Activated T-helper 1 cell treated with anti-CD3 and anti-CD28 coated beads, Interleukin-12 subunit alpha, Interleukin-12 subunit beta, Interleukin-2, Interleukin-4 antibody, amounts not matched to agents 30 ng/mL and 10 ng/mL and 1 ng/mL, durations not matched to agents 14 hours and 24 hours and 36 hours (primary cell): Measurements from ENCODE around the gene PTPRE. TPM values are rescaled to one million over a fixed set of nuclear protein-coding genes. Genes with fewer than 3 reads are reported as not detected.

Experiments used
- DNase-seq: peaks from one replicate; pipeline ENCODE4 v3.0.0; 2021; ENCODE audit warnings: low spot score
- H3K27ac Mint-ChIP-seq: one replicate; pipeline ENCODE4 v1.8.0; 2021; ENCODE audit warnings: mild to moderate bottlenecking, mixed read lengths
- H3K27me3 Mint-ChIP-seq: one replicate; pipeline ENCODE4 v1.8.0; 2022; ENCODE audit warnings: mild to moderate bottlenecking, moderate library complexity, mixed read lengths; ENCODE audit not compliant: insufficient read depth
- H3K36me3 Mint-ChIP-seq: one replicate; pipeline ENCODE4 v1.8.0; 2021; ENCODE audit warnings: low read depth, mixed read lengths
- H3K4me1 Mint-ChIP-seq: one replicate; pipeline ENCODE4 v1.8.0; 2021; ENCODE audit warnings: low read depth, mixed read lengths
- H3K4me3 Mint-ChIP-seq: one replicate; pipeline ENCODE4 v1.8.0; 2021; ENCODE audit warnings: mild to moderate bottlenecking, moderate library complexity, mixed read lengths
- H3K9me3 Mint-ChIP-seq: one replicate; pipeline ENCODE4 v1.8.0; 2021; ENCODE audit warnings: mixed read lengths
- intact Hi-C: fragments of 100-400 bp; cut with micrococcal nuclease; formaldehyde crosslinking; loops from one replicate; pipeline ENCODE4 v1.15.1; 2024
- total RNA-seq: library from RNA; stranded (reverse); gene quantifications from 2 replicates; pipeline ENCODE4 v1.2.3, GENCODE V29; 2022

PTPRE gene
- total RNA-seq, 1 donor from 2014 or later: 41.8 TPM

- intact Hi-C loops: loop anchor here (1.0 to 5.0 kb wide), 9 partner anchors 14 to 644 kb away; partner anchors contain the start of genes MKI67 and PTPRE
- no peaks in the 10 kb centered on the region for H3K27me3 Mint-ChIP-seq
- H3K4me3 Mint-ChIP-seq: peak overlapping the region; percentile 65
- H3K4me1 Mint-ChIP-seq: peaks cover 61% of the 10 kb centered on the region
- H3K9me3 Mint-ChIP-seq: no peaks in the 10 kb centered on the region
- DNase-seq: peak; percentile 35
- H3K36me3 Mint-ChIP-seq: no peaks in the 10 kb centered on the region
- H3K27ac Mint-ChIP-seq: peak overlapping the region; percentile 96
Measured at GRCh38 chr10:127990846-127991542, 84.1 kb downstream of the PTPRE start.

GRCh38 chr10:127991543-127992255 is 84.8 kb downstream of the PTPRE start:
- peaks cover 54% of the 10 kb centered on the region for H3K4me1 Mint-ChIP-seq
- intact Hi-C loops: loop anchor here (1.0 to 5.0 kb wide), 9 partner anchors 14 to 644 kb away; partner anchors contain the start of genes MKI67 and PTPRE
- DNase-seq: no peak
- H3K4me3 Mint-ChIP-seq: peak overlapping the region; percentile 65
- no peaks in the 10 kb centered on the region for H3K9me3 Mint-ChIP-seq
- H3K36me3 Mint-ChIP-seq: no peaks in the 10 kb centered on the region
- H3K27me3 Mint-ChIP-seq: no peaks in the 10 kb centered on the region
- peak overlapping the region; percentile 96 for H3K27ac Mint-ChIP-seq

- Mint-ChIP-seq H3K4me1 (peaks cover 47% of the 10 kb centered on the region), H3K27ac (peak overlapping the region; percentile 40), H3K36me3 (no peaks in the 10 kb centered on the region), H3K9me3 (no peaks in the 10 kb centered on the region), H3K27me3 (no peaks in the 10 kb centered on the region), H3K4me3 (no peak overlapping the region)
- no peak for DNase-seq
- intact Hi-C loops: loop anchor here (5.0 kb wide), 2 partner anchors 85 to 645 kb away; partner anchors contain the start of gene PTPRE
Measured at GRCh38 chr10:127992376-127992775, 85.5 kb downstream of the PTPRE start.

DNA sequence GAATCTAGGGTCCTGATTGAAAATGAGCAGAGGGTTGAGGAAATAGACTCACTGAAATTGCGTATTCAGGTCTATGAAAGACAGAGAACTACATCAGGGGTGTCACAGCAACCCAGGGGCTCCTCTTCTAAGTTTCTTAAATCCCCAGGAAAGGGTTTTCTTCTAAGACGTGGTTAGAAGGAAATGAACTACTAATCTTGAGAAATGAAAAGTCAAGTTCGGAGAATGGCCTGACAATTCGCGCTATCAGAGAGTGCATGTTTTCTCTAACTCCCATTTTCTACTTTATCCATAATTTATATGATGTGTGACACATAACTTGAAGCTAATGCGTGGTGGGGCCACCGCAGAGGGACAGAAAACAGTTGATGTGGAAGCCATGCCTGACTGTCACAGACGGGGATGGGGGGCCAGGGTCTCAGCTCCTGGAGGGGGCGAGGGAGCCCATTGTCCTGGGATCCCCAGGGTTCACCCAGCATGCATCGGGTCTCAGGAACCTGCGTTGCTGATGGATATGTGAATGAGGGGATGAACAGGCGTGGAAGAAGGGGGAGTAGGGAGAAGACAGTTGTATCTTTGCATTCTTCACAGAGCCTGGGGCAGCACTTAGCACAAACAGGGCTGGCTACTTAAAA is 86.3 kb downstream of the PTPRE start:
- no peaks in the 10 kb centered on the region for H3K27me3 Mint-ChIP-seq
- no peaks in the 10 kb centered on the region for H3K9me3 Mint-ChIP-seq
- no peak for DNase-seq
- H3K4me3 Mint-ChIP-seq: no peak overlapping the region
- peak overlapping the region; percentile 59 for H3K27ac Mint-ChIP-seq
- no peaks in the 10 kb centered on the region for H3K36me3 Mint-ChIP-seq
- intact Hi-C loops: loop anchor here (5.0 kb wide), 2 partner anchors 86 to 646 kb away; partner anchors contain the start of gene PTPRE
- peaks cover 46% of the 10 kb centered on the region for H3K4me1 Mint-ChIP-seq

DNA sequence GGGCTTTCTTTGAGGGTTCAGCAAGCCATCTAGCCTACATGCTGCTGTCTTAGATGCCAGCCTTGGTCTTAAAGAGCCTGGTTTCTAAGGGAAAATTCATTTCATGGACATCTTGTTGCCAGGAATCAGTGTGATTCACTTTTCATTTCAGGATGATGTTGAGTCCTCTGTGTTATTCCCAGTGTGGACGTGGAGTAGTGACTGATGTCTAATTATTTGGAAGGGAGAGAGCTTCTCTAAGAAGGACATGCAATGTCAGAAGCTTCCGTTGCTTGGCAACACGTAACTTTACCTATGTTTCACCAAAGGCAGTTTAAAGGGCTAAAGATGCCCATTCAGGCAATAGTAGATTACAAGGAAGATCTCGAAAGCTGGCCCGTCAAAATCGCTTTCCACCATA is 89.0 kb downstream of the PTPRE start:
- H3K9me3 Mint-ChIP-seq: no peaks in the 10 kb centered on the region
- H3K4me1 Mint-ChIP-seq: peaks cover 22% of the 10 kb centered on the region
- no peak overlapping the region for H3K27ac Mint-ChIP-seq
- no peak for DNase-seq
- H3K4me3 Mint-ChIP-seq: no peak overlapping the region
- peaks cover 14% of the 10 kb centered on the region for H3K27me3 Mint-ChIP-seq
- intact Hi-C loops: no loop called here
- H3K36me3 Mint-ChIP-seq: no peaks in the 10 kb centered on the region

GRCh38 chr10:127996586-127996985 is 89.7 kb downstream of the PTPRE start:
- no peak overlapping the region for H3K27ac Mint-ChIP-seq
- DNase-seq: no peak
- H3K27me3 Mint-ChIP-seq: peaks cover 14% of the 10 kb centered on the region
- H3K36me3 Mint-ChIP-seq: no peaks in the 10 kb centered on the region
- no peak overlapping the region for H3K4me3 Mint-ChIP-seq
- intact Hi-C loops: no loop called here
- peaks cover 16% of the 10 kb centered on the region for H3K4me1 Mint-ChIP-seq
- no peaks in the 10 kb centered on the region for H3K9me3 Mint-ChIP-seq

- no peaks in the 10 kb centered on the region for H3K9me3 Mint-ChIP-seq
- no peaks in the 10 kb centered on the region for H3K36me3 Mint-ChIP-seq
- intact Hi-C loops: no loop called here
- no peak overlapping the region for H3K4me3 Mint-ChIP-seq
- H3K4me1 Mint-ChIP-seq: peaks cover 11% of the 10 kb centered on the region
- no peak for DNase-seq
- no peak overlapping the region for H3K27ac Mint-ChIP-seq
- H3K27me3 Mint-ChIP-seq: peaks cover 16% of the 10 kb centered on the region
Measured at GRCh38 chr10:127997271-127997670, 90.4 kb downstream of the PTPRE start.

GRCh38 chr10:127997937-127998336 is 91.0 kb downstream of the PTPRE start:
- DNase-seq: no peak
- intact Hi-C loops: no loop called here
- no peak overlapping the region for H3K4me3 Mint-ChIP-seq
- H3K27me3 Mint-ChIP-seq: peaks cover 17% of the 10 kb centered on the region
- H3K9me3 Mint-ChIP-seq: no peaks in the 10 kb centered on the region
- H3K27ac Mint-ChIP-seq: no peak overlapping the region
- H3K4me1 Mint-ChIP-seq: peaks cover 5% of the 10 kb centered on the region
- no peaks in the 10 kb centered on the region for H3K36me3 Mint-ChIP-seq

DNA sequence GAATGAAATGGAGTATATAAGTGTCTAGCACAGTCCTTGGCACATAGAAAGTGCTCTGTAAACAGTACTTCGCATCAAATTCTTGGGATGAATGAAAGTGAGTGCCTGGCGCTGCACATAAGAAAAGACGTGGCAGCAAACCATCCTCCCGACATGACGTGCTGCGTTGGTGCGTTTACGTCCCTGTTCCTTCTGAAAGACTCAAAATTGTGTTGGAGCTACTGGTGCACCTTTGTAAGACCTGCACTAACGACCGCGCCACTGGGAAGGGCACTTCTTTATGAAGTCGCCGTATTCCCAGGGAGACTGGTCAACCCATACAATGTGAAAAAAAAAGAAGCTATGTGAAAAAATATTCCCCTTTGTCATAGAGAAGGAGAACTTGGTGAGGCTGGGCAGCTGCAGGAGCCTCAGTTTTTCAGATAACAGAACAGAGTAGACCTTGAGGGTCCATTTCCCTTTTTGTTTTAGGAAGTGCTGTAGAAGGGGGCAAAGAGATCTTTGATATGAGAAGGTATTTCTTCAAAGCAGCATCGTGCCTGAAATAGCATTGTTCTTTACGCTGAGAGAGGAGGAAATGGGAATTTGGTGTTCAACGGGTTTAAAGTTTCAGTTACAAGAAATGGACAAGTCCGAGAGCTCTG is 91.7 kb downstream of the PTPRE start:
- intact Hi-C loops: no loop called here
- DNase-seq: no peak
- peaks cover 17% of the 10 kb centered on the region for H3K27me3 Mint-ChIP-seq
- no peak overlapping the region for H3K27ac Mint-ChIP-seq
- H3K4me3 Mint-ChIP-seq: no peak overlapping the region
- no peaks in the 10 kb centered on the region for H3K4me1 Mint-ChIP-seq
- no peaks in the 10 kb centered on the region for H3K36me3 Mint-ChIP-seq
- H3K9me3 Mint-ChIP-seq: no peaks in the 10 kb centered on the region

GRCh38 chr10:127999297-128000129 is 92.6 kb downstream of the PTPRE start:
- H3K9me3 Mint-ChIP-seq: no peaks in the 10 kb centered on the region
- intact Hi-C loops: no loop called here
- no peaks in the 10 kb centered on the region for H3K4me1 Mint-ChIP-seq
- H3K27me3 Mint-ChIP-seq: peaks cover 17% of the 10 kb centered on the region
- H3K36me3 Mint-ChIP-seq: no peaks in the 10 kb centered on the region
- H3K27ac Mint-ChIP-seq: no peak overlapping the region
- no peak for DNase-seq
- no peak overlapping the region for H3K4me3 Mint-ChIP-seq

- DNase-seq: no peak
- Mint-ChIP-seq H3K4me3 (no peak overlapping the region), H3K36me3 (no peaks in the 10 kb centered on the region), H3K27me3 (peaks cover 19% of the 10 kb centered on the region), H3K27ac (no peak overlapping the region), H3K9me3 (no peaks in the 10 kb centered on the region), H3K4me1 (no peaks in the 10 kb centered on the region)
- intact Hi-C loops: no loop called here
Measured at GRCh38 chr10:128000471-128001362, 93.8 kb downstream of the PTPRE start.
